CD14-positive monocyte (primary cell): Measurements from ENCODE around the gene SIDT1. TPM values are rescaled to one million over a fixed set of nuclear protein-coding genes. Genes with fewer than 3 reads are reported as not detected.
A peak's percentile ranks its signal among the peaks of the same experiment; 100 is the strongest.

Experiments
- DNase-seq, 3 donors: peaks; one replicate each; pipeline ENCODE4 v3.0.0-alpha.2; 2011 to 2022
- H2AFZ ChIP-seq: 2 replicates; pipeline ENCODE4 v1.6.0; 2012; ENCODE audit warnings: mild to moderate bottlenecking, low read depth, low read length, inconsistent platforms; ENCODE audit not compliant: insufficient read depth, poor library complexity, severe bottlenecking
- H3K27ac ChIP-seq, 2 donors: 1 replicate in 1 of 2; 2 replicates in 1 of 2; pipeline ENCODE4 v1.5.1; 2012 to 2013; ENCODE audit warnings: low read length in 2 of 2, control low read depth in 1 of 2, inconsistent platforms in 1 of 2, low read depth in 1 of 2, mild to moderate bottlenecking in 1 of 2
- H3K27me3 ChIP-seq, 2 donors: one replicate each; pipeline versions ENCODE4 v1.6.0 to v1.6.1; 2011 to 2013; ENCODE audit warnings: low read length in 2 of 2; ENCODE audit not compliant: control insufficient read depth in 2 of 2, insufficient read depth in 2 of 2
- H3K36me3 ChIP-seq, 2 donors: replicated peaks in 1 of 2; 1 replicate in 1 of 2; 2 replicates in 1 of 2; pipeline versions ENCODE4 v1.5.1 to v1.6.1; 2012 to 2013; ENCODE audit warnings: low read length in 2 of 2, control low read depth in 1 of 2, inconsistent platforms in 1 of 2, mild to moderate bottlenecking in 1 of 2; ENCODE audit not compliant: insufficient read depth in 2 of 2, control insufficient read depth in 1 of 2
- H3K4me1 ChIP-seq, 2 donors: 1 replicate in 1 of 2; 2 replicates in 1 of 2; pipeline versions ENCODE4 v1.5.1 to v1.6.1; 2012 to 2013; ENCODE audit warnings: low read length in 2 of 2, control low read depth in 1 of 2, inconsistent platforms in 1 of 2, mild to moderate bottlenecking in 1 of 2, moderate library complexity in 1 of 2; ENCODE audit not compliant: insufficient read depth in 2 of 2, control insufficient read depth in 1 of 2
- H3K4me2 ChIP-seq: replicated peaks from 2 replicates; pipeline ENCODE3; 2012; ENCODE audit warnings: low read length, moderate library complexity, mild to moderate bottlenecking; ENCODE audit not compliant: poor library complexity, severe bottlenecking; ENCODE audit errors: extremely low read depth
- H3K4me3 ChIP-seq, 3 experiments: fragments of 200-600 bp in 1 of 3; sonication (generic) in 1 of 3; replicated peaks in 1 of 3; 1 replicate in 2 of 3; 2 replicates in 1 of 3; pipeline ENCODE4 v1.5.1; 2011 to 2013; ENCODE audit warnings: low read length in 3 of 3, mild to moderate bottlenecking in 3 of 3, control low read depth in 2 of 3, low read depth in 2 of 3, inconsistent platforms in 1 of 3, moderate library complexity in 1 of 3
- H3K79me2 ChIP-seq: 2 replicates; pipeline ENCODE4 v1.6.0; 2012; ENCODE audit warnings: mild to moderate bottlenecking, control low read depth, inconsistent platforms, low read length, moderate library complexity; ENCODE audit not compliant: insufficient read depth
- H3K9ac ChIP-seq: 2 replicates; pipeline ENCODE4 v1.6.0; 2017; ENCODE audit warnings: low read length, mild to moderate bottlenecking; ENCODE audit not compliant: insufficient read depth, poor library complexity, severe bottlenecking
- H3K9me3 ChIP-seq, 2 donors: replicated peaks in 1 of 2; 1 replicate in 1 of 2; 2 replicates in 1 of 2; pipeline versions ENCODE4 v1.5.1 to v1.6.1; 2012 to 2013; ENCODE audit warnings: low read length in 2 of 2, control low read depth in 1 of 2; ENCODE audit not compliant: control insufficient read depth in 1 of 2, insufficient read depth in 1 of 2
- H4K20me1 ChIP-seq: 2 replicates; pipeline ENCODE4 v1.6.0; 2012; ENCODE audit warnings: mild to moderate bottlenecking, low read length, control low read depth, moderate library complexity; ENCODE audit not compliant: insufficient read depth
- H3K27ac Mint-ChIP-seq, 7 donors: one replicate each; pipeline ENCODE4 v1.8.0; 2020; ENCODE audit warnings: mild to moderate bottlenecking in 7 of 7, mixed read lengths in 7 of 7, moderate library complexity in 6 of 7, inconsistent platforms in 2 of 7
- H3K27me3 Mint-ChIP-seq, 3 donors: one replicate each; pipeline ENCODE4 v1.8.0; 2021 to 2022; ENCODE audit warnings: low read depth in 3 of 3, mild to moderate bottlenecking in 3 of 3, mixed read lengths in 3 of 3, moderate library complexity in 3 of 3, inconsistent platforms in 1 of 3
- H3K36me3 Mint-ChIP-seq, 2 donors: one replicate each; pipeline ENCODE4 v1.8.0; 2020; ENCODE audit warnings: mixed read lengths in 2 of 2, inconsistent platforms in 1 of 2, mild to moderate bottlenecking in 1 of 2
- H3K4me1 Mint-ChIP-seq: one replicate; pipeline ENCODE4 v1.8.0; 2020; ENCODE audit warnings: mild to moderate bottlenecking, mixed read lengths
- H3K4me3 Mint-ChIP-seq, 2 donors: one replicate each; pipeline ENCODE4 v1.8.0; 2020; ENCODE audit warnings: mild to moderate bottlenecking in 2 of 2, mixed read lengths in 2 of 2, moderate library complexity in 1 of 2
- H3K9me3 Mint-ChIP-seq, 7 donors: one replicate each; pipeline ENCODE4 v1.8.0; 2020 to 2022; ENCODE audit warnings: mixed read lengths in 7 of 7, mild to moderate bottlenecking in 6 of 7, moderate library complexity in 6 of 7, inconsistent platforms in 2 of 7
- WGBS: methylation state at CpG from one replicate; pipeline ENCODE4 v1.1.5; 2013; ENCODE audit warnings: missing lambda C conversion rate; ENCODE audit not compliant: insufficient coverage; 5-methylcytosine and 5-hydroxymethylcytosine counted together
- intact Hi-C, 2 donors: fragments of 100-400 bp; cut with micrococcal nuclease; formaldehyde crosslinking; loops; one replicate each; pipeline versions ENCODE4 v1.15.0 to v1.15.1; 2023
- polyA plus RNA-seq, 3 donors: library from polyadenylated mRNA; depleted of rRNA in 1 of 3; unstranded in 2 of 3; stranded (reverse) in 1 of 3; fragments of 300-500 nt in 2 of 3; fragments of >200 nt in 1 of 3; fragmentation: Illumina TruSeq in 2 of 3; gene quantifications; 1 replicate in 2 of 3; 2 replicates in 1 of 3; pipeline ENCODE4 v1.2.3, GENCODE V29; 2012 to 2021
- TF ChIP-seq, protein P1 (sequence below): fragments of 200-600 bp; IDR thresholded peaks from one replicate; pipeline ENCODE4 v1.8.0; 2022; ENCODE audit warnings: antibody characterized with exemption, mild to moderate bottlenecking

Gene SIDT1
- polyA plus RNA-seq, 3 donors, result 3.2 to 7.1 (median 4.0) TPM

DNA sequence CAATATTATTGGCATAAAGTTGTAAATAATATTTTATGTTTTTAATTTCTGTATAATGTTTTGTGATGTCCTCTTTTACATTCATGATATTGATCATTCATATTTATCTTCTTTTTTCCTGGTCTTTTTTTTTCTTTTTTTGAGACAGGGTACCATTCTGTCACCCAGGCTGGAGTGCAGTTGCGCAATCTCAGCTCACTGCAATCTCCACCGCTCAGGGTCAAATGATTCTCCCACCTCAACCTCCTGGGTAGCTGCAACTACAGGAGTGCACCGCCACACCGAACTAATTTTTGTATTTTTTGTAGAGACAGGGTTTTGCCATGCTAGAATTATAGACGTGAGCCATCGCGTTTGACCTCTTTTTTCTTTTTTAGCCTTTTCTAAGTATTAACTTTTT lies 111.2 kb downstream of the SIDT1 start:
- no peak overlapping the region for H3K4me2 ChIP-seq
- TF ChIP-seq, protein P1, sequence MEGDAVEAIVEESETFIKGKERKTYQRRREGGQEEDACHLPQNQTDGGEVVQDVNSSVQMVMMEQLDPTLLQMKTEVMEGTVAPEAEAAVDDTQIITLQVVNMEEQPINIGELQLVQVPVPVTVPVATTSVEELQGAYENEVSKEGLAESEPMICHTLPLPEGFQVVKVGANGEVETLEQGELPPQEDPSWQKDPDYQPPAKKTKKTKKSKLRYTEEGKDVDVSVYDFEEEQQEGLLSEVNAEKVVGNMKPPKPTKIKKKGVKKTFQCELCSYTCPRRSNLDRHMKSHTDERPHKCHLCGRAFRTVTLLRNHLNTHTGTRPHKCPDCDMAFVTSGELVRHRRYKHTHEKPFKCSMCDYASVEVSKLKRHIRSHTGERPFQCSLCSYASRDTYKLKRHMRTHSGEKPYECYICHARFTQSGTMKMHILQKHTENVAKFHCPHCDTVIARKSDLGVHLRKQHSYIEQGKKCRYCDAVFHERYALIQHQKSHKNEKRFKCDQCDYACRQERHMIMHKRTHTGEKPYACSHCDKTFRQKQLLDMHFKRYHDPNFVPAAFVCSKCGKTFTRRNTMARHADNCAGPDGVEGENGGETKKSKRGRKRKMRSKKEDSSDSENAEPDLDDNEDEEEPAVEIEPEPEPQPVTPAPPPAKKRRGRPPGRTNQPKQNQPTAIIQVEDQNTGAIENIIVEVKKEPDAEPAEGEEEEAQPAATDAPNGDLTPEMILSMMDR, result no peak
- DNase-seq, result no peak
- peaks cover 16 to 23% of the 10 kb centered on the region in 2 donors for H3K9me3 ChIP-seq
- no peaks in the 10 kb centered on the region for H3K79me2 ChIP-seq
- intact Hi-C loops, result no loop called here
- Mint-ChIP-seq H3K27ac (peak overlapping the region in 1 of 7 donors; percentile 35), H3K4me1 (no peaks in the 10 kb centered on the region), H3K27me3 (no peaks in the 10 kb centered on the region), H3K36me3 (no peaks in the 10 kb centered on the region), H3K4me3 (no peak overlapping the region), H3K9me3 (peaks cover 28 to 44% (median 34%) of the 10 kb centered on the region in 7 donors)
- H4K20me1 ChIP-seq, result no peaks in the 10 kb centered on the region
- H3K27ac ChIP-seq, result no peak overlapping the region
- H3K36me3 ChIP-seq, result no peaks in the 10 kb centered on the region
- no peak overlapping the region for H2AFZ ChIP-seq
- H3K4me3 ChIP-seq, result no peak overlapping the region
- WGBS, result 80% methylated on average over 1 of the region's 7 CpGs
- H3K27me3 ChIP-seq, result no peaks in the 10 kb centered on the region
- no peaks in the 10 kb centered on the region for H3K4me1 ChIP-seq
- H3K9ac ChIP-seq, result no peak overlapping the region

GRCh38 chr3:113648524-113648923 lies 116.2 kb downstream of the SIDT1 start:
- Mint-ChIP-seq H3K27ac (no peak overlapping the region), H3K9me3 (peaks cover 25 to 38% (median 34%) of the 10 kb centered on the region in 7 donors), H3K4me1 (no peaks in the 10 kb centered on the region), H3K27me3 (no peaks in the 10 kb centered on the region), H3K4me3 (no peak overlapping the region), H3K36me3 (peaks cover 4 to 21% of the 10 kb centered on the region in 2 donors)
- TF ChIP-seq, protein P1, result no peak
- no peak for DNase-seq
- no peak overlapping the region for H3K4me3 ChIP-seq
- peaks cover 16 to 22% of the 10 kb centered on the region in 2 donors for H3K9me3 ChIP-seq
- no peaks in the 10 kb centered on the region for H3K4me1 ChIP-seq
- H3K4me2 ChIP-seq, result no peak overlapping the region
- intact Hi-C loops, result no loop called here
- no peaks in the 10 kb centered on the region for H4K20me1 ChIP-seq
- no peaks in the 10 kb centered on the region for H3K79me2 ChIP-seq
- H3K27ac ChIP-seq, result no peak overlapping the region
- H3K36me3 ChIP-seq, result no peaks in the 10 kb centered on the region
- no peak overlapping the region for H2AFZ ChIP-seq
- H3K27me3 ChIP-seq, result no peaks in the 10 kb centered on the region
- no peak overlapping the region for H3K9ac ChIP-seq
